Measurements from ENCODE around the gene FCRLA. TPM values are rescaled to one million over a fixed set of nuclear protein-coding genes. Genes with fewer than 3 reads are reported as not detected.
"Not testable (repeated sequence)": the region's sequence is repeated elsewhere in the genome, so short reads cannot be mapped to it uniquely, and the experiment has no call there.

The FCRLA gene
- polyA plus RNA-seq, 3 donors from 2014 or later, result 0.36 to 0.48 (median 0.42) TPM

DNA sequence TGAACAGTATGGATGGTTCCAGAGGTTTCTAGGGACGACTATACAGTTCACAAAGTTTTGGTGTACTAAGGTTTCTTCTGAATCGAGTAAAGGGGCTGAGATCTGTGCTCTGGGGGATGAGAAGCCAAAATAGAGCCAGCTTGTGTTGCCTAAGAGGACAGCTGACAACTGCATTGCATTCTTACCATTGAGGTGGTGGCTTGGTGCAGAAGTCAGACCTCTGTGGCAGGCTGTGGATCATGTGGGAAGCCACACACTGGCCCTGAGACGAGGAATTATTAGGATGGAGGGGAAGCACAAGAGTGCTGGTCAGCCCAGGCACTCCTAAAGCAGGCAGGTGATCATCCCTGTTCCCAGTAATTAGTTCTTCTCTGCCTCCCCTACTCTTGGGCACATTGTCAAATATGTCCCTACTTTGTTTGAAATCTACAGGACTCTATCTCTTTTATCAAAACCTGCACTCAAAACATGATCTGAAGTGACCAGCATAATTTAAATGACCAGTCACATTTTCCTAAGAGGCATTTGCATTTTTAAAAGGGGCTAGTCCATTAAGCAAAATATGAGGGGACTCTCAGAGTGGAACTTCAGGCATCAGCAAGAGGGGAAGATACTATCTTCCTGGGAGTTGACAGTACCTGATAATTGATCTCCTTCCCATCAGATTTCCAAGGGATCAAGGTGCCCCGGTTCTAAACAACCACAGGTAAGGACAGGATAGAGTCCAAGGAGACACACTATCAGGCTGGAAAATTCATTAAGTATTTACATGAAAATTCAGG, 14.1 kb downstream of the FCRLA start, which contains the start of gene FCRLB:
TSS of gene FCRLB (plus strand) at position 589 of the 782 bp plus-strand sequence. CDS start 1,129 bp downstream, outside the sequence.
- H3K9me3 Mint-ChIP-seq, result no peaks in the 10 kb centered on the region
- H3K27me3 Mint-ChIP-seq (ENCODE audit: low read depth in 3 of 3), result peaks cover 1 to 7% (median 1%) of the 10 kb centered on the region in 3 donors
- peak within 1 kb of the TSS in 3 of 6 donors; percentile 12 to 31 (median 22) for H3K27ac Mint-ChIP-seq
- no peak for DNase-seq
- H3K36me3 Mint-ChIP-seq, result peaks cover 0 to 6% (median 0%) of the 10 kb centered on the region in 3 donors
- H3K4me3 Mint-ChIP-seq, result no peak within 1 kb of the TSS
- H3K4me1 Mint-ChIP-seq, result peaks cover 28 to 42% of the 10 kb centered on the region in 2 donors

DNA sequence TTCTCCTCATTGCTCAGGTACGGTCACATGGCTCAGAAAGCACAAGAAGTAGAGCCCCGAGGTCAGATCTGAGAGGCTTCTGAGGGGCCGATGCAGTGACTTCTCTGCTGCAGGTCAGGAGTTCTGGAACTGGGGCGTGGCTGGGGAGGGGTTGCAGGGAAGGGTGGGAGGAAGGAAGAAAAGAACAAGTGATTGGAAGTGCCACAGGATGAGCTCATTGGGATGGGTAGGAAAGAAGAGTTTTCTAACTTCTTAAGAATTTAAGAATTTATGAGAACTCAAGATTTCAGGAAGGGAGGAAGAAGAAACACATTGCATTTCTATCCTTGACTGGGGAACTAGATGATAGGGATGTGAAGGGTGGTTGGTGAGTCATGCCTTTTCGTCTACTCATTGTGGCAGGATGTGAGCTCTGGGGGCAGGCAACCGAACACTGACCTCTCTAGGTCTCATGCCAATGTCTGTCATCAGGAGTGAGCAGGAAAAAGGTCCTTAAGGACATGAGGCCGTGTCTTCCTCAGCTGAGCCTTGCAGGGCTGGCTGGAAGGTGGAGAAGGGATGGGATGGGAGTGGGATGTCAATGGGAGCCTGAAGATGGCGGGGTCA, 14.8 kb downstream of the FCRLA start:
- Mint-ChIP-seq H3K36me3 (peaks cover 0 to 6% (median 0%) of the 10 kb centered on the region in 3 donors), H3K27me3 (ENCODE audit: low read depth in 3 of 3) (peaks cover 3 to 10% (median 7%) of the 10 kb centered on the region in 3 donors), H3K9me3 (no peaks in the 10 kb centered on the region), H3K4me3 (no peak overlapping the region), H3K4me1 (peaks cover 29 to 43% of the 10 kb centered on the region in 2 donors), H3K27ac (peak overlapping the region in 3 of 6 donors; percentile 12 to 31 (median 22))
- no peak for DNase-seq

DNA sequence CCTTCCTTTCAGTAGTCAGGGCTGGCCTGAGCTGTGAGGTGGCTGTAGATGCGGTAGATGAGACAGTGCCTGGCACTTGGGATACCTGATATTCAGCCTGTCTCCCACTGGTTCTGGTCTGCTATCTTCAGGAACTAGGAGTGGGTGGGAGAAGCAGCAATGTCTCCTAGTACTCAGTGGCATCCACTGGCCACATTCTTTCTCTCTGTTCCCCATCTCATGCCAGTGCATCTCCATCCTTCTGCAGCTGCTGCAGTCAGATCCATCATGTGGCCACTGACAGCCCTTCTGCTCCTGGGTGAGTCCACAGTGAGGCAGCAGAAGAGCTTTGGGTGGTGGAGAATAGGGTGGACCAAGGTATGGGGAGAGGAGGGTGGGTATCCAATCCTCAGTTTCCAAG, 15.4 kb downstream of the FCRLA start:
- H3K4me1 Mint-ChIP-seq, result peaks cover 30 to 44% of the 10 kb centered on the region in 2 donors

DNA sequence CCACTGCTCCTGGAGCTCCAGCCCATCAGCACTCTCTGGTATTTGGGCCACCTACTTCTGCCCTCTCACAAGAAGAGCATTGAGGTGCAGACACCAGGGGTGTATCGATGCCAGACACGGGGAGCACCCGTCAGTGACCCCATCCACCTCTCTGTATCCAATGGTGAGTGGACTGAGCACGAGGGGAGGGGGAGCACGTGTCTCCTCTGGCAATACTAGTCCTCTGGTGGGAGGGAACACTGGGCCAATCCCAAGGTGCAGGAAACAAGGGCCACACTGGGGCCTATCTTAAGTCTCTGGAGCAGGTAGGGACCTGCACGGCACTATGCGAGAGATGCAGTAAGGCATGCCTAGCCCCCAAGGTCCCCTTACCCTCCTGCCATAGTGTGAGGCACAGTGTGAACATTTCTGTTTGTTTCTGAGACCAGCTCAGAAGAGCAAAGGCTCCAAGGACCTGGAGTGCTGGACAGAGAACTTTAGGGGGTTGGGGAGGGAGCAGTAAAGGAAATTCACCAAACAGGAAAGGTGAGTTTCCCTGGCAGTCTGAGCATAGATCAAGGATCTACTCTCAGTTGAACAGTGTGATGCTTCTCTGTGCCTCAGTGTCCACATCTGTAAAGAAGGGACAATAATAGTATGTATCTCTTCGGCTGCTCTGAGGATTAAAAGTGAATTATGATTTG, 16.6 kb downstream of the FCRLA start:
- Mint-ChIP-seq H3K4me1 (peaks cover 41 to 56% of the 10 kb centered on the region in 2 donors), H3K4me3 (peak overlapping the region in 4 of 5 donors; percentile 27 to 57 (median 38)), H3K36me3 (no peaks in the 10 kb centered on the region)

More for the DNA sequence above, 15.4 kb downstream of the FCRLA start:
- Mint-ChIP-seq H3K27me3 (ENCODE audit: low read depth in 3 of 3) (peaks cover 3 to 12% (median 9%) of the 10 kb centered on the region in 3 donors), H3K9me3 (no peaks in the 10 kb centered on the region), H3K27ac (no peak overlapping the region), H3K4me3 (no peak overlapping the region), H3K36me3 (peaks cover 0 to 1% (median 0%) of the 10 kb centered on the region in 3 donors)
- no peak for DNase-seq

DNA sequence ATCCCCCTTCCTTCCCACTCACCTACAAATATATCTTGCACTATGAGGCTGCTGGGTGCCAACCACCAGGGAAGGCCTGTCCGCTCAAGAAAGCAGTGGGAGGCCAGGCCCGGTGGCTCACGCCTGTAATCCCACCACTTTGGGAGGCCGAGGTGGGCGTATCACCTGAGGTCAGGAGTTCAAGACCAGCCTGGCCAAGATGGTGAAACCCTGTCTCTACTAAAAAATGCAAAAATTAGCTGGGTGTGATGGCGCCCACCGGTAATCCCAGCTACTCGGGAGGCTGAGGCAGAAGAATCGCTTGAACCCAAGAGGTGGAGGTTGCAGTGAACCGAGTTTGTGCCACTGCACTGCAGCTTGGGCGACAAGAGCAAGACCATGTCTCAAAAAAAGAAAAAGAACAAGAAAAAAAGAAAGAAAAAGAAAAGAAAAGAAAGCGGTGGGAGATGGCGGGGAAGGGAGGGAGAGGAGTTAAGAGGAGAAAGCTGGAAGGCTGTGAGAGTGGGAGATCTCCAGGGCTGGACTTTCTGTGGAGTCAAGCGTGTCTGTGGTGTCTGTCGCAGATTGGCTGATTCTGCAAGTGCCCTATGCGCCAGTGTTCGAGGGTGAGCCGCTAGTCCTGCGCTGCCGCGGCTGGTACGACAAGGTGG, 18.4 kb downstream of the FCRLA start:
- H3K4me3 Mint-ChIP-seq, result peak overlapping the region; percentile 93 to 99 (median 98)
- H3K9me3 Mint-ChIP-seq, DNase-seq, H3K36me3 Mint-ChIP-seq: not testable (repeated sequence)
- peaks cover 56 to 74% of the 10 kb centered on the region in 2 donors for H3K4me1 Mint-ChIP-seq
- H3K27ac Mint-ChIP-seq, result peak overlapping the region; percentile 93 to 98 (median 97)
- peaks cover 6 to 18% (median 13%) of the 10 kb centered on the region in 3 donors for H3K27me3 Mint-ChIP-seq (ENCODE audit: low read depth in 3 of 3)

More for the DNA sequence above, 16.6 kb downstream of the FCRLA start:
- H3K27me3 Mint-ChIP-seq (ENCODE audit: low read depth in 3 of 3), result peaks cover 6 to 18% (median 13%) of the 10 kb centered on the region in 3 donors
- H3K9me3 Mint-ChIP-seq, result no peaks in the 10 kb centered on the region
- H3K27ac Mint-ChIP-seq, result peak overlapping the region in 4 of 6 donors; percentile 59 to 83 (median 70)
- DNase-seq, result no peak

DNA sequence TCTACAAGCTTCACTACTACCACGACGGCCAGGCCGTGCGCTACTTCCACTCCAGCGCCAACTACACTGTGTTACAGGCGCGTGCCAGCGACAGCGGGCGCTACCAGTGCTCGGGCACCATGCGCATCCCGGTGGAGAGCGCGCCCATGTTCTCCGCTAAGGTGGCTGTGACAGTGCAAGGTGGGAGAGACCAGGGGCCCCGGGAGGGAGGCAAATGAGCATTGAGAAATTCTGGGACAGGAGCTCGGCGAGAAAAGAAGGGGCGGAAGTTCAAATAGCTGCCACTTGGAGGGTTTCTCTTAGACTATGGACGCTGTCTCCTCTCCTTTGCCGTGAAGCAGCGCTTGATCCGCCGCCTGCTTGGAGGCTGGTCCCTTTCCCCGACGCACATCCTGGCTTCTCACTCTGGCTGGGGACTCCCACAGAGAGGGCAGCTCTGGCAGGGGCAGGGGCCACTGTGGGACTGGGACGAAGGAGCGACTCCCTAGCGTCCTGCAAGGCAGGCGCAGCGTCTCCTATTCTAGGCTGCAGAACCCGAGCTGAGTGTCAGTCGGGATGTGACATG, 19.0 kb downstream of the FCRLA start:
- Mint-ChIP-seq H3K27me3 (ENCODE audit: low read depth in 3 of 3) (peaks cover 6 to 19% (median 13%) of the 10 kb centered on the region in 3 donors), H3K4me1 (peaks cover 59 to 77% of the 10 kb centered on the region in 2 donors), H3K4me3 (peak overlapping the region; percentile 93 to 99 (median 98)), H3K9me3 (no peaks in the 10 kb centered on the region), H3K36me3 (no peaks in the 10 kb centered on the region), H3K27ac (peak overlapping the region; percentile 93 to 98 (median 97))
- DNase-seq, result peak; percentile 53 to 57 (median 53)

DNA sequence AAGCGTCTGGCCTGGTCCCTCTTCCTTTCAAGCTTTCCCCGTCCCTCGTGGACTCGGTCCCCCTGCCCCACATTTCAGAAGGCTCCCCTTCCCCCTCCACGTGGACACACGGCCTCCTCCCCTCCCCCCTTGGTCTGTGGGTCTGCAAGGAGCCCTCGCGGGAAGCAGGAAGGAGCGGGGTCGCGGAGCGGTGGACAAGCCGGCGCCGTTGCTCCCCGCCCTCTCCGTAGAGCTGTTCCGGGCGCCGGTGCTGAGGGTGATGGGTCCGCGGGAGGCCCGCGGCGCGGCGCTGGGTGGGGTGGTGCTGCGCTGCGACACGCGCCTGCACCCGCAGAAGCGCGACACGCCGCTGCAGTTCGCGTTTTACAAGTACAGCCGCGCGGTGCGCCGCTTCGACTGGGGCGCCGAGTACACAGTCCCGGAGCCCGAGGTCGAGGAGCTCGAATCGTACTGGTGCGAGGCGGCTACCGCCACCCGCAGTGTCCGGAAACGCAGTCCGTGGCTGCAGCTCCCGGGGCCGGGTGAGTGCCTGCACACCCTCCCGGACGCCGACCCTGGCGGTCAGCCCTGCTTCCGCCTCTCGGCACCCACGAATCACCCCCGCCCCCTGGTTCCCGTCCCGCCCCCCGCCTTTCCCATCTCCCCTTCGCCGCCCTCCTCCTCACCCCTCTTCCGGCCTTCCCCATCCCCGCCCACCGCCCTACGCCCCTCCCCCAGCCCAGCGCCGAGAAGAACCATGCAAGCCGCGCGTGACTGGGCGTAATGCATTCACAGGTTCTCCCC, 19.6 kb downstream of the FCRLA start:
- Mint-ChIP-seq H3K9me3 (no peaks in the 10 kb centered on the region), H3K27ac (peak overlapping the region; percentile 93 to 99 (median 98)), H3K4me1 (peaks cover 59 to 77% of the 10 kb centered on the region in 2 donors), H3K4me3 (peak overlapping the region; percentile 93 to 99 (median 98)), H3K36me3 (no peaks in the 10 kb centered on the region), H3K27me3 (ENCODE audit: low read depth in 3 of 3) (peaks cover 7 to 20% (median 13%) of the 10 kb centered on the region in 3 donors)
- peak; percentile 86 to 91 (median 88) for DNase-seq

DNA sequence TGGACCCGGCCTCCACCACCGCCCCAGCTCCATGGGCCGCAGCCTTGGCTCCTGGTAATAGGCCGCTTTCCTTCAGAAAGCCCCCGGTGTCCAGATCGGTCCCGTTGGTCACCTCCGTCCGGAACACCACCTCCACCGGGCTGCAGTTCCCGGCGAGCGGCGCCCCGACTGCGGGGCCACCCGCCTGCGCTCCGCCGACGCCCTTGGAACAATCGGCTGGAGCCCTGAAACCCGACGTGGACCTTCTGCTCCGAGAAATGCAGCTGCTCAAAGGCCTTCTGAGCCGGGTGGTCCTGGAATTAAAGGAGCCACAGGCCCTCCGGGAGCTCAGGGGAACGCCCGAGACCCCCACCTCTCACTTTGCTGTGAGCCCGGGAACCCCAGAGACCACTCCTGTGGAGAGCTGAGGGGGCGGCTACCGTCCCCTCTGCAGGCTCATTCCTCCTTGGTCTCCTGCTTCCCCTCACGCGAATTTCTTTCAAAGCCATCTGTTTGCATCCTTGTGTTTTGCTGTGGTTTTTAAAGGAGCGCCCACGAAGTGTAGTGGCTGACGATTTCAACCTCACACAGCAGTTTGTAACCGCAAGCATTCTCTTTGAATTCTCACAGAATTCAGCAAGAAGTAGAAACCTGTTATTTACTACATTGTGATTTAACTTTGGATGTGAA, 20.4 kb downstream of the FCRLA start:
- Mint-ChIP-seq H3K4me3 (peak overlapping the region; percentile 93 to 99 (median 98)), H3K9me3 (no peaks in the 10 kb centered on the region), H3K27me3 (ENCODE audit: low read depth in 3 of 3) (peaks cover 7 to 21% (median 13%) of the 10 kb centered on the region in 3 donors), H3K27ac (peak overlapping the region; percentile 93 to 99 (median 98)), H3K36me3 (no peaks in the 10 kb centered on the region), H3K4me1 (peaks cover 55 to 70% of the 10 kb centered on the region in 2 donors)
- DNase-seq, result peak; percentile 74 to 79 (median 75)

DNA sequence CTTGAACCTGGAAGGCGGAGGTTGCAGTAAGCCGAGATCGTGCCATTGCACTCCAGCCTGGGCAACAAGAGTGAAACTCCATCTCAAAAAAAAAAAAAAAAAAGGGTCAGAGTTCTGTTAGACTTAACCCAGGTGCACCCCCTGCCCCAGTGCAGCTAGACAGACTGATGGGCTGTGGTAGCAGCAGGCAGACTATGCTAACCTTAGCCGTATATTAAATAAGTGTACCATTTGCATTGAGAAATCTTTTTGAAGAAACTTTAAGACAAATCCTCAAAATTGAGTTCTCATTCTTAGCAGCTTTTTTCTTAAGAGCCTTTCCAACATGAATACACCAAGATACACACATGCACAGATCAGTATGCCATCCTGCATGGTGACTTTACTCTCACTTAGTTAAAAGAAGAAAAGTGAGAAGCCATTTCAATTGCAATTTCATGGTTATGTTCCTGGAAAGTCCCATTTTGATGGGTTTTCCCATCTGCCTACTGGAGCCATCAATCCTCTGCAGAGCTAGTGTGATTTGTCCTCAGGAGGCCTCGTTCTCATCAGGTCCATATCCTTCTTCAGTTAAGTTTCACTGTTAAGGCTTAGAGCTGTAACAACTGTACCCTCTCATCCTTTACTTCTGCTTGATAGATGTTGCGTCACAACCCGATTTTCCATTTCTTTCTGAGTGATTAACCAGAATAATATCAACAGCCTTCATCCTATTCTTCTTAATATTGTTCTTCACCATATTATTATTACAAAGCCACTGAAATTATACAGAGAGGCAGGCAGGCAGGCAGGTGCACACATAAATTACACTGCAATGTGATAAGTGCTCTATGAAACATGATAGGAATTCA, 21.6 kb downstream of the FCRLA start:
- H3K27me3 Mint-ChIP-seq (ENCODE audit: low read depth in 3 of 3), result peaks cover 7 to 21% (median 13%) of the 10 kb centered on the region in 3 donors
- no peaks in the 10 kb centered on the region for H3K36me3 Mint-ChIP-seq

DNA sequence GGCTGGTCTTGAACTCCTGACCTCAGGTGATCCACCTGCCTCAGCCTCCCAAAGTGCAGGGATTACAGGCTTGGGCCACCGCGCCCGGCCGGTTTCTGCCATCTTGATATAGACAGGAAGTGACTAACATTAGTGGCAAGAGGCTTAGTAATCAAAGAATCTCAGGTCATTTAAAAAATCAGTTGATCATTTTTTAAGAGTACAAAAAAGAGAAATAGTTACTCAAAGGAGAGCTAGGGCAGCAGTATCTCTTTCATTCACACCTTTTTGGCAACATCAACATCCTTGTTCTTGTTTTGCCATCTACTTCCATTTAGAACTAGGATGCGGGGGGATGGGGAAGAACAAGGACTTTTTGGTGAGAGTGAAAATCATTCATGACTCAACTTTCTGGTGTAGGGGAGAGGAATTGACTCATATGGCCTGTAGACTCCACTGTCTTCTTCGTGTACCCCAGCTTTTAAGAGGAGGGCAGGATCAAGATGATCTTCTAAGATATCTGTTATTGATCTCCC, 23.1 kb downstream of the FCRLA start:
- Mint-ChIP-seq H3K4me3 (peak overlapping the region in 3 of 5 donors; percentile 24 to 62 (median 31)), H3K27ac (peak overlapping the region in 5 of 6 donors; percentile 8 to 86 (median 75)), H3K27me3 (ENCODE audit: low read depth in 3 of 3) (peaks cover 5 to 21% (median 11%) of the 10 kb centered on the region in 3 donors), H3K9me3 (no peaks in the 10 kb centered on the region), H3K4me1 (peaks cover 46 to 56% of the 10 kb centered on the region in 2 donors), H3K36me3 (no peaks in the 10 kb centered on the region)
- peak in 1 of 3 donors; percentile 19 for DNase-seq

More for the DNA sequence above, 21.6 kb downstream of the FCRLA start:
- peak overlapping the region; percentile 93 to 99 (median 98) for H3K4me3 Mint-ChIP-seq
- peaks cover 55 to 69% of the 10 kb centered on the region in 2 donors for H3K4me1 Mint-ChIP-seq
- no peak for DNase-seq
- peak overlapping the region; percentile 61 to 99 (median 95) for H3K27ac Mint-ChIP-seq
- H3K9me3 Mint-ChIP-seq, result no peaks in the 10 kb centered on the region

DNA sequence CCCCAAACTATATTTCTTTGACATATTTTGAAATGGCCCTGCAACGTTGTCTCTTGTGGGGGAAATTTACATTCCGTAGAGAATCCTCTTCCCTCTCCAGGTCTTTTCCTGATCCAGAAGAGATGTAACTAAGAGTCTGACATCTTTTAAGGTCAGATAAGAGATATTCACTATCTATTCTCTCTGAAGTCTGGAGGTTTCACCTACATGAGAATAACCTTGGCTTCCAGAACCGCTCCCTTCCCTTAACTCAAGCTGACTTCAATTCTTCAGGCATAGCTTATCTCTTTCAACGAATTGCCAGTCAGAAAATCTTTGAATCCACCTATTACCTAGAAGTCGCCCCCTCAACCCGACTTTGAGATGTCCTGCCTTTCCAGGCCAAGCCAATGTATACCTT, 24.2 kb downstream of the FCRLA start:
- DNase-seq, result no peak
- H3K36me3 Mint-ChIP-seq, result no peaks in the 10 kb centered on the region
- H3K27me3 Mint-ChIP-seq (ENCODE audit: low read depth in 3 of 3), result peaks cover 5 to 19% (median 8%) of the 10 kb centered on the region in 3 donors
- peak overlapping the region in 3 of 6 donors; percentile 39 to 77 (median 74) for H3K27ac Mint-ChIP-seq
- H3K4me3 Mint-ChIP-seq, result peak overlapping the region in 1 of 5 donors; percentile 19
- H3K9me3 Mint-ChIP-seq, result no peaks in the 10 kb centered on the region
- H3K4me1 Mint-ChIP-seq, result peaks cover 35 to 47% of the 10 kb centered on the region in 2 donors
